Amniotic epithelial cell (primary cell): ENCODE results near the gene MOV10L1.
"Not testable (repeated sequence)": the region's sequence is repeated elsewhere in the genome, so short reads cannot be mapped to it uniquely, and the experiment has no call there.

Experiments
- DNase-seq: peaks from one replicate; pipeline ENCODE4 v3.0.0-alpha.2; 2010; ENCODE audit warnings: low read depth

MOV10L1 gene

DNA sequence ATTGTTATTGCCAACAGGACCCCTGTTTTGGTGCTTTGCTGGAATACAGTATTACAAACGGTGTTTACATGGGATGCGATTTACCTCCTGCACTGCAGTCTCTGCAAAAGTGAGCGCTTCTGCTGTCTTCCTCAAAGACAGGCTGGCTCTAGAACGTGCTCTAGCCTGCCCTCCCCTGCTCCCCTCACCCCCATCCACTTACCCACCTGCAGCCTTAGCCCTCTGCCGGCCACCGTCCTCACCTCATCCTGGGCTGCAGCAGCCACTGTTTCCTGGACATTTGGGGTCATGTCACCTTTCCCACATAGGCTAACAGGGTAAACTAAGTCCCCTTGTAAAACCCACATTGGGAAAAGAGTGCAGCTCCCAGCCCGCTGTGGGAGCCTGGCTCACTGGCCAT, 71.1 kb downstream of the MOV10L1 start:
- no peak for DNase-seq

DNA sequence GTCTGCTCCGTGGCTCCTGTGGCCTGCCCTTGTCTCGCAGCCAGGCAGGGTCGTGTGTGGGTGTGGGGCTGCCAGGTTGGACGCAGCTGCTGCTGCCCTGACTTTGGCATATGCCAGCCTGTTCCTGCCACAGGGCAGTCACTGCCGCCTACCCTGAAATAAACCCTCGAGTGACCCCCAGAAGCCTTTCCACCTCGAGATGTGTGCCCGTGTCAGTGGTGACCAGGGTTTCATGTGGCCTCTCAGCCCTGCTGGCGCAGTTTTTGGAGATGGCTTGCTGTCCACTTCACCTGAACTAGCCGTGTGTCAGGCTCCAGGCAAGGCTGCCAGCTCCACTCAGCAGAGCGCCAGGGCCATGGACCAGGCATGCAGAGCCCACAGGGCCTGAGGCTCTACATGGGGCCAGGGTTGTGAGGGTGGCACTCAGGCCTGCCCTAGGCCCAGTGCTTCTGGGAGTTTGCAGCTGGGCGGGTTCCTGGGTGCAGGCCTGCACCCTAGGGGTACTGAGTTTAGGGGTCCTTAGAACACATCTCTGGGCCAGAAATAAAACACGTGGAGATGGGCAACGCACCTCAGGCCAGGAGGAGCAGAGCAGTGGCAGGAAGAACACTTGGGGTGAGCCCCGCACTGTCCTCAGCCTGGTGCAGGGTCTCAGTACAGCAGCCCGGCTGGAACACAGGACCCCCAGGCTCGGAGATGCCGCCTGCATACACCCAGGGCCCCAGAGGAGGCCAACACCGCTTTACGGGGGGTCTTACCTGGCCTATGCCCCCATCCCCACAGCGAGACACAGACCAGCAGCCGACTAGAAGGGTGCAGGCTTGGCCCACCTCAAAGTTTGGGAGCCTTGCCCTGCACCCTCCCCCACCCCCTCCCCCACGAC, 71.9 kb downstream of the MOV10L1 start:
- no peak for DNase-seq

DNA sequence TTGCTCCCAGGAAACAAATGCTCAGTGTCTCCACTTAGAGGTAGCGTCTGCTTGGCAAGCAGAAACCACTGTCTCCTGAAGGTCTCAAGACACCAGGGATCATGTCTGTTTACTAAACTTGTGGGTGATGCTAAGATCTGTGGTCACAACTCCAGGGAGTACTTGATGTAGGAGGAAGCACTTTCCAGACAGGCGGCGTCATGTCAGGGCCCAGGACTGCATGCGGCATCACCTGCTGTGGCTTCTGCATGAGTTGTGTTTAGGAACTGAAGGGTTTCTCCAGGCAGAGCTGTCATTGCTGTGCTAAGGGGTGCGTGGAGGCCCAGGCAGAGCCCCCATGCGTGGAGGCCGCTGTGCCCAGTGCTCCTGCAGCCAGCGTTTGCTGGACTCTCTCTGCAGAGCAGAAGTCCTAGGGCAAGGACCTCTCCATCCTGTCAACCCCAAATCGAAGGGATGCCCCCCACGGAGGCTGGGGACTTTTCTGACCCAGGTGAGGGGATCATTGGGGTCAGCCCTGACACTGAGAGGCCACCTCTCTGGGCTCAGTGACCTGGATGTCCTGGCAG, 72.7 kb downstream of the MOV10L1 start:
- peak; percentile 28 for DNase-seq

DNA sequence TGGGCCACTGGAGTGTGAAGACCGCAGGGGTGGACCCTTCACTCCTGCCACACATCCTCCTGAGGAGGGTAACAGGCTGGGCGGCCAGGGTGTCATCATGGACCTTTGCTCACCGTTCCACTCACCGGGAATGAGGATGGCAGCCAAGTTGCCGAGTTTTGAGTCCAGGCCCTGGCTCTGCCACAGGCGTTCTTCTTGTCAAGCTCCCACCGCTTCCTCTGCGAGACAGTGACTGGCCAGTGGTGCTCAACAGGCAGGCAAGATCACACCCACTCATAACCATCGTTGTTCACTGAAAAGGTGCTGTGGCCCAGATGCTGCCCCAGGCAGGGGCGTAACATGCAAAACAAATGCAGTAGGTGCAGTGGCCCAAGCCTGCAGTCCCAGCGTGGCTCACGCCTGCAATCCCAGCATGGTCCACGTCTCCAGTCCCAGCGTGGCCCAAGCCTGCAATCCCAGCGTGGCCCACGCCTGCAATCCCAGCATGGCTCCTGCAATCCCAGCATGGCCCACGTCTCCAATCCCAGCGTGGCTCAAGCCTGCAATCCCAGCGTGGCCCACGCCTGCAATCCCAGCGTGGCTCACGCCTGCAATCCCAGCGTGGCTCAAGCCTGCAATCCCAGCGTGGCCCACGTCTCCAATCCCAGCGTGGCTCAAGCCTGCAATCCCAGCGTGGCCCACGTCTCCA, 75.8 kb downstream of the MOV10L1 start:
- DNase-seq, result no peak

DNA sequence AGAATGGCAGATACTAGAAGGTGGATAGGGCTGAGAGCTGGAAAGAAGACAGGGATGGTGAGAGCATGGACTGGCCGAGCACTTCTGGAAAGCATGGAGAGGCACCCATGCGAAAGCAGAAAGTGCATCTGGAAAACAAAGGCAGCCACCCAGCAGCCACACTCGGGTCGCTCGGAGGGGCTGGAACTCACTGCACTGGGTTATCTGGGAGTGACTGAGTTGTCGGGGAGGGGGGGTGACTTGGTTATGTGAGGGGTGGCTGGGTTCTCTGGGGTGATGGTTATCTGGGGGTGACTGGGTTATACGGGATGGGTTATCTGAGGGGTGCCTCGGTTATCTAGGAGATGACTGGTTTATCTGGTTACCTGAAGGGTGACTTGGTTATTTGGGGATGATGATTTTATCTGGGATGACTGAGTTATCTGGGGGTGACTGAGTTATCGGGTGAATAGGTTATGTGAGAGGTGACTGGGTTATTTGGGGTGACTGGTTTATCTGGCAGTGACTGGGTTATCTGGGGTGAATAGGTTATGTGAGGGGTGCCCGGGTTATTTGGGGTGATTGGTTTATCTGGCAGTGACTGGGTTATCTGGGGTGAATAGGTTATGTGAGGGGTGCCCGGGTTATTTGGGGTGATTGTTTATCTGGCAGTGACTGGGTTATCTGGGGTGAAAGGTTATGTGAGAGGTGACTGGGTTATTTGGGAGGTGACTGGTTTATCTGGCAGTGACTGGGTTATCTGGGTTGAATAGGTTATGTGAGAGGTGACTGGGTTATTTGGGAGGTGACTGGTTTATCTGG, 78.1 kb downstream of the MOV10L1 start:
- no peak for DNase-seq

DNA sequence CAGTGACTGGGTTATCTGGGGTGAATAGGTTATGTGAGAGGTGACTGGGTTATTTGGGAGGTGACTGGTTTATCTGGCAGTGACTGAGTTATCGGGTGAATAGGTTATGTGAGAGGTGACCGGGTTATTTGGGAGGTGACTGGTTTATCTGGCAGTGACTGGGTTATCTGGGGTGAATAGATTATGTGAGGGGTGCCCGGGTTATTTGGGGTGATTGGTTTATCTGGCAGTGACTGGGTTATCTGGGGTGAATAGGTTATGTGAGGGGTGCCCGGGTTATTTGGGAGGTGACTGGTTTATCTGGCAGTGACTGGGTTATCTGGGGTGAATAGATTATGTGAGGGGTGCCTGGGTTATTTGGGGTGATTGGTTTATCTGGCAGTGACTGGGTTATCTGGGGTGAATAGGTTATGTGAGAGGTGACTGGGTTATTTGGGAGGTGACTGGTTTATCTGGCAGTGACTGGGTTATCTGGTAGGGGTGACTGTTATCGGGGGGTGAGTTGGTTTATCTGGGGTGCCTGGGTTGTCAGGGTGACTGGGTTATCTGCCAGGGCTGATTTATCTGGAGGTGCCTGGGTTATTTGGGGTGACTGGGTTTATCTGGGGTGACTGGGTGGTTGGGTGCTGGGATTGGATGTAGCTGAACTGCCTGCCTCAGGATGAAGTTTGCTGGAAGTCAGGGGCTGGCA, 78.8 kb downstream of the MOV10L1 start:
- not testable (repeated sequence) for DNase-seq

DNA sequence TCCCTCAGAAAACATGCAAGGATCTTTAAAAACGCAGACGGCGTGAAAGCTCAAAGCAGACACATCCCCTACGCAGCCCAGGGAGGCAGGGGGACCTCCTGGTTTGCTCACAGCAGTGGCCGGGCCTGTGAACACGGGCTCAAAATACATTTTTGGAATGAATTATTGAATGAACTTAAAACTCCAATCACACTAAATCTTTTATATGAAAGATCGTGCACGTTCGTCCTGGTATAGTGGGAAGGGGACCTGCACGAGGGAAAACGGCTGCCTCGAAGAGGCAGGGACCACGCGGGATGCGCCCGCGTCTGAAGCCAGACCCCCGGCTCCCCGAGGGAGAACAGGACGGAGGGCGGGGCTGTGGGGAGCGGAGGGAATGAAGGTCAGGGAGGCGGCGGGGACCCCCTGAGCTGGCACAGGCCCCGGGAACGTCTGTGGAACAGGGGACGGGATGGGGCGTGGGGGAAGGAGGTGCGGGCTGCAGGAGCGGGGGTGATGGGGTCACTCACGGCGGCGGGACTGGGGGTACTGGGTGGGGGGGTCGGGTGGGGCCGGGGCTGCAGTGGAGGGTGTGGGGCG, 79.5 kb downstream of the MOV10L1 start:
- DNase-seq, result no peak

DNA sequence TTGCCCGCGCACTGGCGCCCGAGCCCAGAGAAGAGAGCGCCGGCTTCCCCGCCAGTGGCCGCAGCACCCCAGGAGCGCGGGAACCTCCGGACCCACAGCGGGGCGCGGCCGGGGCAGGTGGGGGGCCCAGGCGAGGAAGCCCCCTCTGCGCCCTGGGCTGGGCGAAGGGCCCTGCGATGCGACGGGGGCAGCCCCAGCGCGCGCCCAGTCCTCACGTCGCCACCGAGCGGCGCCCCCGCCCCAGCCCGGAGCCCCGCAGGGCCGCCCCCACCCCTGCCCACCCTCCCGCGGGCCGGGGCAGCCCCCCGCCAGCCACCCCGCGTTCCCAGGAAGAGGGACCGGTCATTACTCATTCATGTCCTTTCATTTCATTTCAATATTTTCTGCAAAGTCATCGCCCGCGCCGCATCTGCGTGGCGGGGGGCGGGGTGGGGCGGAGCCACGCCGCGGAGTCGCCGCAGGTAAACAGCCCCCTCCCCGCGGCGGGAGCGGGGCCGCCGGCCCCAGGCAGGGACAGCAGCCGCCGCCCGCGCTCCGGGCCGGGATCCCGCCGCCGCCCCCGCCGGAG, 80.1 kb downstream of the MOV10L1 start:
- peak; percentile 17 for DNase-seq

DNA sequence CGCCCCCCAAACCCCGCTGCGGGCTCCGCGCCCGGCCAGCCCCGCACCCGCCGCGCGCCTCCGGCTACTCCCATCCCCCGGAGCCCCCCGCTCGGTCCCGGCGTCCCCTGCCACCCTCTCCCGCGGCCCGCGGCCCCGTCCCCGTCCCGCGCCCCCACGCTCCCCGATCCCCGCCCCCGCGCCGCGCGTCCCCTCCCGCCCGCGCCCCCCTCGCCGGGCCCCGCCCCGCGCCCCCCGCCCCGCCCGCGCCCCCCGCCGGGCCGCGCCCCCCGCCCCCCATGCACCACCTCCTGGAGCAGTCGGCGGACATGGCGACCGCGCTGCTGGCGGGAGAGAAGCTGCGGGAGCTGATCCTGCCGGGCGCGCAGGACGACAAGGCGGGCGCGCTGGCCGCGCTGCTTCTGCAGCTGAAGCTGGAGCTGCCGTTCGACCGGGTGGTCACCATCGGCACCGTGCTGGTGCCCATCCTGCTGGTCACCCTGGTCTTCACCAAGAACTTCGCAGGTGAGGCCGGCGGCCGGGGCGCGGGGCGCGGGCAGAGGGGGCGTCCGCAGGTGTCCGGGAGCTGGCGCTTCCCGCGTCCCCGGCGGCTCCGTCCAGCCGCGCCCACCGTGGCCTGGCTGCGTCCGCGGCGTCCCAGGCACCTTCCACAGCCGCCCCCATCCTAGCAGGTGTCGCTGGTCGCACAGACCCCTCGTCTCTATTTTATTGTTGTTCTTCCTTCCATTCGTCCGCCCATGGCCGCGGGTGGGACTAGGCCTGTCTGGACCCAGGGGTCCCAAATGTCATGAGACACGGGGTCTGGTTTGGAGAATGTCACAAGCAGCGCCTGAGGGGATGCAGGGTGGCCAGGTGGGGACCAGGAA, 80.9 kb downstream of the MOV10L1 start, which contains the start of gene PANX2:
Gene PANX2 (plus strand): TSS at position 279 of the 866 bp plus-strand sequence. CDS start 0 bp downstream, at position 279.
- no peak for DNase-seq

DNA sequence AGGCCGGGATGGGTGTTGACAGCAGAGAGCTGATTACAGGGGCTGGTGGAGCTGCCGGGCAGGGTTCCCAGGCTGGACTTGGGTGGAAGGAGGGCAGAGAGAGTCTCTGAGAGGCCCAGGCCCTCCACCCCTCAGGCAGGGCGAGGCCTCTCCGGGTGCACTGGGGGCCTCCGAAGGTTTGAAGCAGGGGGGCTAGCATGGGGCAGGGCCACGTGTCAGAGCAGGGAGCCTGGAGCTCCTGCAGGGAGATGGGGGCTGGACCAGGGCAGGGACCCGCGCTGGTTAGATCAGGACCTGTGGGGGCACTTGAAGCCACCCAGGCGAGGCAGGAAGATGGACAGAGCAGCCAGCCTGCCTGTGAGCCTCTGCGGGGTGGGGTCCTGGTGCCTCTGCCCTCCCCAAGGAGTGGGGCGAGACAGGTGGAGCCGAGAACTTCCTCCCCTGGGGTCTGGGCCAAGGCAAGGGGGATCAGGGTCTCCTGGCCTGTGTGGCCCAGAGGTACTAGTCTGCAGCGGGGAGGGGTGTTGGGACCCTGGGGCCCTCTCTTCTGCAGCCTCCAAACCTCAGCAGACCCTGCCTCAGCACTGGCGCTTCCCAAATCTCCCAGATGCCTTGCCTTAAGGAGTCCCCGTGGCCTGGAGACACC, 81.6 kb downstream of the MOV10L1 start:
- no peak for DNase-seq

DNA sequence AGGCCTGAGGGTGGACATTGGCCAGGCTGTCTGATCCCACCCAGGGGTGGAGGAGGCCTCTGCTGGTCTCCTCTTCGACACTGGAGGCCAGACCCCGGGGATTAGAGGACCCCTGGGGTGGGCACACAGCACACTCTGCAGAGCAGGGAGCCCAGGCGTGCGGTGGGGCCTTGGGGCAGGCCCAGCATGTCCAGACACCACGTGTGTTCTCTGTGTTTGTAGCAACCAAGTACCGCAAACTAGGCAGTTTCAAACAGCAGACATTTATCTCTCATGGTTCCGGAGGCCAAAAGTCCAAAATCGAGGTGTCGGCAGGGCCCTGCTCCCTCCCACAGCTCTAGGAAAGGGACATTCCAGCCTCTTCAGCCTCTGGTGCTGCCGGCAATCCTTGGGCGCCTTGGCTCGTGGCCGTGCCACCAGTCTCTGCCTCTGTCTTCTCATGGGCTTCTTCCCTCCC, 82.2 kb downstream of the MOV10L1 start:
- DNase-seq, result no peak

DNA sequence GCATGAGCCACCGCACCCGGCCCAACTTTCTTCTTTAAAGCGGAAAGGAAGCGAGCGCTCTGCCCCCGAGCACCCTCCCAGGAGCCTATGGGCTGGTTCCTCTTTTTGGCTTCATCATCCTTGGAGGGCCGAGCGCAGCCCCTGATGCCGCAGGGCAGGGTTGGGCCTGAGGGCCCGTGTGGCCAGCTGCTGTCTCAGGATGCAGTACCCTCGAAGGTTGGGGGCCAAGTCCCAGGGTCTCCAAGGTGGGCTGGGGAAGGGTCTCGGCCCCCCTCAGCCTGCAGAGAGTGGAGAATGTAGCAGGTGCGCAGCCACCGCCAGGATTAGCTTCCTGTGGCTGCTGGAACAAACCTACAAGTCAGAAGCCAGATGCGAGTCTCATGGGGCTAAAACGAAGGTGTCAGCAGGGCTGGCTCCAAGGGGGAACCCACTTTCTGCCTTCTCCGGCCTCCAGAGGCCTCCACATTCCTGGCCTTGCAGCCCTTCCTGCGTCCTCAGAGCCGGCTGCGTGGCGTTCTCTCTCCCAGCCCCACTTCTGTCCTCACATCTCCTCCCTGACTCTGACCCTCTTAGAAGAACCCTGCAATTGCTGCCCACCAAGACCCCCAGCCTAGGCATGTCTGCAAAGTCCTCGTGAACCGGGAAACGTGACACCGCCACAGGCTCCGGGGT, 83.6 kb downstream of the MOV10L1 start:
- no peak for DNase-seq

DNA sequence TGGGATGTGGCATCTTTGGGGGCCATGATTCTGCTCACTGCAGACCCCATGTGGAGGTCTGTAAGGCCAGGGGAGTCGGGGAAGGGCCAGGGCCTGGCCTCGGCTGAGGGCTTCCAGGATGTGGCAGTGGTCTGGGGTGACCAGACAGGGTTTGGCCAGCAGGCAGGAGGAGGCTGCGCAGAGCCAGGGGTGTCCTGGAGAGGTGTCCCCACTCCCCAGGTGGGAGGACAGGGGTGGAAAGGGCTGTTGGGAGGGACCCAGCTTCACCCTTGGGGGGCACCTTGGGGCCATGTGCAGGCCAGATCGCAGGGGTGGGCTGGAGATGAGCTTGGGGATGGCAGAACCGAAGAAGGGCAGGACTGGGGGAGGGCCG, 84.2 kb downstream of the MOV10L1 start:
- DNase-seq, result no peak

DNA sequence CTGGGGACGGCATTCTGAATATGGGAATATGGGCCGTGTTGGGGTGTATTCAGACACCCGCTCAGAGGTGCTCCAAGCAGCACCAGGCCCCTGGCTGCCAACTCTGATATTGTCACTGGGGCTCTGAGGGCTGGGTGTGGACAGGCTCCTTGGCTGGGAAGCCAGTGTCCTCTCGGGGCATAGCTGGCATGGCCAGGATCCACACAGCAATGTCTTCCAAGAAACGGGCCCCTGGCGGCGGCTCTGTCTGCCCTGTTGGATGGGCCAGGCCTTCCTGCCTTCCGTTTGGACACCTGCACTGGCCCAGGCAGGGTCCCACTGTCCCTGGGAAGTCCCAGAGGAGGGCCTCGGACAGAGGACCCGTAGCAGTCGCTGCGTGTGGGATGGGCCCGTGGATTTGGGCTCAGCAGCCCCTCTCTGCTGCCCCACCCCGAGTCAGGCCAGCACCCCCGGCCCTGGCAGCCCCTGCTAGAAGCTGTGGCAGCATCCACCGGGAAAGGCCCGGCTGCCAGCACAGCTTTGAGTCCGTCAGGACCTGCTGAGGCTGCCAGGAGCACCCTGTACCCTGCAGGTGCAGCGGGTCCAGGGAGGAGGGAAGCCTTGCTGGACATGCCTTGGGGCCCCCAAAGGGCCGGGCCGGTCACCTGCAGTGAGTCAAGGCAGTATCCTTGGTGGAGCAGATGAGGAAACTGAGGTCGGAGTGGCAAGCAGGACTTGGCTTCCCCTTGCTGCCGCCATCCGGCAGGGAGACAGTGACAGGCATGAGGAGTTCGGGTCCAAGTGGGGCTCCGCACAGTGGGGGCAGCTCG, 84.8 kb downstream of the MOV10L1 start:
- no peak for DNase-seq

DNA sequence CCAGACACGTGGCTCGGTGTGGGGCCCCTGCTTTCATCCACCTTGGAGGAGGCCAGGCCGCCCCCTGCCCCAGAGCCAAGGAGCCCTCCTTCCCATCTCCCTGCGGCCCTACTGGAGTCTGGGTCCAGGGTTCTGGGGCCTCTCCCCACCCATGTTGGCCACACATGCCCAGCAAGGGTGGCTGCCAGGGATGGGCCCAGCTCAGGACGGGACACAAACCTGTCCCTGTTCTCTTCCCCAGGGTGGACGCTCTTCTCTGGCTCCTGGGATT, 85.3 kb downstream of the MOV10L1 start:
- no peak for DNase-seq

DNA sequence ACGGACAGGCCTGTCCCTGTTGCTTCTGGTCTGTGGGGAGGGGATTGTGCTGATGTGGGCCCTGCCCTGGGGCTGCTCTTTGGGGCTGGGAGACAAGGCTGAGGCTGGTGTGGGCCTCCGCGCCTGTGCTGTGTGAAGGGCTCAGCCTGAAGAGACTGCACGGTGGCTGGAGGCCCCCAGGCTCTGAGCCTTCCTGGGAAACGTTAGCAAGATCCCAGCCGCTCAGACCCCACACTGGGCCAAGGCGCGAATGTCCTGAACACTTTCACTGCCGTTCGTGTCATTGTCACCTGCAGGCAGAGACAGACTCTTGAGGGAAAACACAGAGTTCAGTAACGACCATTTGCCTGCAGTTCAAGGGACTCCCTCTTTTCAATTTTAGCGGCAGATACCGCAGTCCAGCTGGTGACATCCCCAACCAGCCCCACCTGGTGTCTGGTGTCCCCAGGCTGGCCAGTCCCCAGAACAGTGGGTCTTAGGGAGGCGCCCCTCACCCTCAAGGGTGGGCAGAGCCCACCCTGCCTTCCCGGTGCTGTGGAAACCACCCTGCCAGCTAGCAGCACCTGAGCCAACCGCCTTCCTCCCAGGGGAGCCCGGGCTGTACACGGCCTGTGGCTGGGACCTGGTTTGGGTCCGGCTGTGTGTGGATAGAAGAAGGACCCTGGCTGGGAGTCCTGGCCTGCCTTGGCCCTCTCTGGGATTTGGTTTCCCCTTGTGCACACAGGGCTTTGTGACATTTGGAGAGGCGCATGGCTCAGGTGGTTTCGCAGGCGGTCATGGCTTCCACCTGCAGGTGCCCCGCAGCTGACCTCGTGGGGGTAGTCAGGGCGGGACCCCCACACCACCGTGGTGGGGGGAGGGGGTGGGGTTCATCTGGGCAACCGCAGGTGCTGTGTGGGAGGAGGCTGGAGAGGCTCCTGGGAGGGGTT, 86.4 kb downstream of the MOV10L1 start:
- no peak for DNase-seq
